Psoas muscle (tissue), 8 donors: ENCODE results near the gene UPF1. TPM values are rescaled to one million over a fixed set of nuclear protein-coding genes. Genes with fewer than 3 reads are reported as not detected.

Experiments
- ATAC-seq, 4 donors: fragments of 200-7000 bp; cut with Tn5 transposase; one replicate each; pipeline ENCODE4 v1.9.1; 2020; ENCODE audit warnings: moderate library complexity in 3 of 4, mild to moderate bottlenecking in 2 of 4
- DNase-seq, 2 donors: peaks; one replicate each; pipeline ENCODE4 v3.0.0-alpha.2; 2020
- H3K27ac ChIP-seq: fragments of 200-600 bp; one replicate; pipeline ENCODE4 v1.8.0; 2022
- H3K27me3 ChIP-seq, 3 donors: fragments of 200-600 bp in 1 of 3; one replicate each; pipeline versions ENCODE4 v1.6.1 to v1.8.0; 2013 to 2022; ENCODE audit warnings: low read length in 2 of 3, mild to moderate bottlenecking in 2 of 3, moderate library complexity in 1 of 3; ENCODE audit not compliant: insufficient read depth in 3 of 3
- H3K36me3 ChIP-seq, 2 donors: fragments of 200-600 bp in 1 of 2; one replicate each; pipeline versions ENCODE4 v1.6.1 to v1.8.0; 2013 to 2022; ENCODE audit warnings: low read depth in 1 of 2, mild to moderate bottlenecking in 1 of 2, moderate library complexity in 1 of 2; ENCODE audit not compliant: insufficient read depth in 1 of 2
- H3K4me1 ChIP-seq: fragments of 200-600 bp; one replicate; pipeline ENCODE4 v1.8.0; 2022
- H3K4me3 ChIP-seq: fragments of 200-600 bp; one replicate; pipeline ENCODE4 v1.8.0; 2022; ENCODE audit warnings: mild to moderate bottlenecking
- H3K9me3 ChIP-seq: fragments of 200-600 bp; one replicate; pipeline ENCODE4 v1.8.0; 2022
- WGBS, 3 donors: extraction: QIAGEN DNeasy Blood & Tissue Kit; methylation state at CpG; one replicate each; pipeline versions ENCODE4 v1.1.6 to v1.1.7; 2013; 5-methylcytosine and 5-hydroxymethylcytosine counted together
- intact Hi-C, 2 donors: fragments of 100-400 bp; cut with DNase I; formaldehyde crosslinking; loops; one replicate each; pipeline versions ENCODE4 v1.11.0 to v1.14.2; 2022
- polyA plus RNA-seq, 3 donors: library from polyadenylated mRNA; stranded (reverse); fragments of 200-250 nt; gene quantifications; one replicate each; pipeline ENCODE4 v1.2.3, GENCODE V29; 2013
- total RNA-seq, 4 donors: library from RNA; stranded (reverse); fragmentation: NEBNext Ultra II Directional in 2 of 4; extraction: Animal tissue kit (Norgen Biotek cat#: 25700) in 2 of 4; gene quantifications; one replicate each; pipeline versions ENCODE4 v1.2.1 to v1.2.4, GENCODE V29; 2021 to 2023
- TF ChIP-seq, protein P1 (sequence below): fragments of 200-600 bp; IDR thresholded peaks from one replicate; pipeline ENCODE4 v1.8.0; 2022; ENCODE audit warnings: antibody characterized with exemption
- donor health status: healthy with polysubstance abuse.
- donor health status: DM: no; HTN: no; CAD: no; lungs with moderate emphysema.
- donor health status: Bipolar disorder and iron deficiency.
- donor health status: healthy.
- donor health status: DM: yes; HTN: yes; CAD: no.
- donor health status: DM: no; HTN: no; CAD: no.
- donor health status: DM: no; HTN: no; CAD: no.
- donor health status: DM: yes; HTN: yes; CAD: no.

The UPF1 gene
- total and polyA plus RNA-seq, 7 donors, result 15.6 to 45.0 (median 34.6) TPM

- 47 to 55% (median 51%) methylated on average over 21 to 22 of the region's 22 CpGs for WGBS, 3 donors
- intact Hi-C loops, result no loop called here
- no peaks in the 10 kb centered on the region for H3K9me3 ChIP-seq
- H3K36me3 ChIP-seq, result no peaks in the 10 kb centered on the region
- no peak overlapping the region for H3K27ac ChIP-seq
- H3K4me3 ChIP-seq, result no peak overlapping the region
- DNase-seq (no peak), ATAC-seq (no peak)
- no peaks in the 10 kb centered on the region for H3K4me1 ChIP-seq
- TF ChIP-seq, protein P1, sequence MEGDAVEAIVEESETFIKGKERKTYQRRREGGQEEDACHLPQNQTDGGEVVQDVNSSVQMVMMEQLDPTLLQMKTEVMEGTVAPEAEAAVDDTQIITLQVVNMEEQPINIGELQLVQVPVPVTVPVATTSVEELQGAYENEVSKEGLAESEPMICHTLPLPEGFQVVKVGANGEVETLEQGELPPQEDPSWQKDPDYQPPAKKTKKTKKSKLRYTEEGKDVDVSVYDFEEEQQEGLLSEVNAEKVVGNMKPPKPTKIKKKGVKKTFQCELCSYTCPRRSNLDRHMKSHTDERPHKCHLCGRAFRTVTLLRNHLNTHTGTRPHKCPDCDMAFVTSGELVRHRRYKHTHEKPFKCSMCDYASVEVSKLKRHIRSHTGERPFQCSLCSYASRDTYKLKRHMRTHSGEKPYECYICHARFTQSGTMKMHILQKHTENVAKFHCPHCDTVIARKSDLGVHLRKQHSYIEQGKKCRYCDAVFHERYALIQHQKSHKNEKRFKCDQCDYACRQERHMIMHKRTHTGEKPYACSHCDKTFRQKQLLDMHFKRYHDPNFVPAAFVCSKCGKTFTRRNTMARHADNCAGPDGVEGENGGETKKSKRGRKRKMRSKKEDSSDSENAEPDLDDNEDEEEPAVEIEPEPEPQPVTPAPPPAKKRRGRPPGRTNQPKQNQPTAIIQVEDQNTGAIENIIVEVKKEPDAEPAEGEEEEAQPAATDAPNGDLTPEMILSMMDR, result no peak
- peaks cover 0 to 66% (median 10%) of the 10 kb centered on the region in 3 donors for H3K27me3 ChIP-seq
These were observed 33.1 kb upstream of the UPF1 start for GRCh38 chr19:18798384-18799352.

DNA sequence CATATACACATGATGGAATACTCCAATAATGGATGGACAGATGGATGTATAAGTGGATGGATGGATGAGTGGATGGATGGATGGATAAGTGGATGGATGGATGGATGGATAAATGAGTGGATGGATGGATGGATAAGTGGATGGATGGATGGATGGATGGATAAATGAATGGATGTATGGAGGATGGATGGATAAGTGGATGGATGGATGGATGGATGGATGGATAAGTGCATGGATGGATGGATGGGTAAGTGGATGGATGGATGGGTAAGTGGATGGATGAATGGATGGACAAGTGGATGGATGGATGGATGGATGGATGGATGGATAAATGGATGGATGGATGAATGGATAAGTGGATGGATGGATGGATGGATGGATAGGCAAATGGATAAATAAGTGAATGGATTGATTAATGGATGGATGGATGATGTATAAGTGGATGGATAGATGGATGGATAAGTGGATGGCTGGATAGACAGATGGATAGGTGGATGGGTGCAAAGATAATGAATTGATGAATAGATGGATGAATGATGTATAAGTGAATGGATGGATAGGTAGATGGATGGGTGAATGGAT, 32.3 kb upstream of the UPF1 start:
- no peak overlapping the region for H3K27ac ChIP-seq
- intact Hi-C loops, result no loop called here
- no peaks in the 10 kb centered on the region for H3K4me1 ChIP-seq
- ATAC-seq (no peak), DNase-seq (no peak)
- no peaks in the 10 kb centered on the region for H3K9me3 ChIP-seq
- H3K36me3 ChIP-seq, result no peaks in the 10 kb centered on the region
- H3K27me3 ChIP-seq, result peaks cover 0 to 64% (median 8%) of the 10 kb centered on the region in 3 donors
- TF ChIP-seq, protein P1, result no peak
- H3K4me3 ChIP-seq, result no peak overlapping the region

DNA sequence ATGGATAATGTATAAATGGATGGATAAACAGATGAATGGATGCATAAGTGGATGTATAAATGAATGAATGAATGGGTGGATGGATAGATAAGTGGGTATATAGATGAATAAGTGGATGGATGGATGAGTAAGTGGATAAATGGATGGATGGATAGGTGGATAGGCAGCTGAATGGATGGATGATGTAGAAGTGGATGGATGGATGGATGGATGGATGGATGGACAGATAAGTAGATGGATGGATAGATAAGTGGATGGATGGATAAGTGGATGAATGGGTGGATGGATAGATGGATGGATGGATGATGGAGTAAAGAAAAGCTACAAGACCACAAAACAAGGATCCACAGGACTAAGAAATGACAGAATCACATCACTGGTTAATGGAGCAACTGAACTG, 31.7 kb upstream of the UPF1 start:
- no peak for DNase-seq
- no peak for ATAC-seq
- Histone ChIP-seq H3K9me3 (no peaks in the 10 kb centered on the region), H3K27me3 (peaks cover 0 to 58% (median 8%) of the 10 kb centered on the region in 3 donors), H3K4me3 (no peak overlapping the region), H3K27ac (no peak overlapping the region), H3K4me1 (no peaks in the 10 kb centered on the region), H3K36me3 (no peaks in the 10 kb centered on the region)
- intact Hi-C loops, result no loop called here
- TF ChIP-seq, protein P1, result no peak

- intact Hi-C loops, result no loop called here
- no peaks in the 10 kb centered on the region for H3K4me1 ChIP-seq
- no peaks in the 10 kb centered on the region for H3K9me3 ChIP-seq
- TF ChIP-seq, protein P1, result no peak
- H3K27ac ChIP-seq, result no peak overlapping the region
- ATAC-seq, result no peak
- peaks cover 0 to 53% (median 8%) of the 10 kb centered on the region in 3 donors for H3K27me3 ChIP-seq
- no peaks in the 10 kb centered on the region for H3K36me3 ChIP-seq
- WGBS, 3 donors, result 29 to 34% (median 33%) methylated on average over 10 of the region's 10 CpGs
- H3K4me3 ChIP-seq, result no peak overlapping the region
- no peak for DNase-seq
These were observed 31.1 kb upstream of the UPF1 start for GRCh38 chr19:18800636-18801035.
